Measurements from ENCODE around the gene PATL2.
"Not testable (repeated sequence)": the region's sequence is repeated elsewhere in the genome, so short reads cannot be mapped to it uniquely, and the experiment has no call there.

The PATL2 gene

DNA sequence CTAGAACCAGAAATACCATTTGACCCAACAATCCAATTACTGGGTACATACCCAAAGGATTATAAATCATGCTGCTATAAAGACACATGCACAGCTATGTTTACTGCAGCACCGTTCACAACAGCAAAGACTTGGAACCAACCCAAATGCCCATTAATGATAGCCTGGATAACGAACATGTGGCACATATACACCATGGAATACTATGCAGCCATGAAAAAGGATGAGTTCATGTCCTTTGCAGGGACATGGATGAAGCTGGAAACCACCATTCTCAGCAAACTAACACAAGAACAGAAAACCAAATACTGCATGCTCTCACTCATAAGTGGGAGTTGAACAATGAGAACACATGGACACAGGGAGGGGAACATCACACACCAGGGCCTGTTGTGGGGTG lies 21.8 kb downstream of the PATL2 start:
- DNase-seq, result not testable (repeated sequence)

DNA sequence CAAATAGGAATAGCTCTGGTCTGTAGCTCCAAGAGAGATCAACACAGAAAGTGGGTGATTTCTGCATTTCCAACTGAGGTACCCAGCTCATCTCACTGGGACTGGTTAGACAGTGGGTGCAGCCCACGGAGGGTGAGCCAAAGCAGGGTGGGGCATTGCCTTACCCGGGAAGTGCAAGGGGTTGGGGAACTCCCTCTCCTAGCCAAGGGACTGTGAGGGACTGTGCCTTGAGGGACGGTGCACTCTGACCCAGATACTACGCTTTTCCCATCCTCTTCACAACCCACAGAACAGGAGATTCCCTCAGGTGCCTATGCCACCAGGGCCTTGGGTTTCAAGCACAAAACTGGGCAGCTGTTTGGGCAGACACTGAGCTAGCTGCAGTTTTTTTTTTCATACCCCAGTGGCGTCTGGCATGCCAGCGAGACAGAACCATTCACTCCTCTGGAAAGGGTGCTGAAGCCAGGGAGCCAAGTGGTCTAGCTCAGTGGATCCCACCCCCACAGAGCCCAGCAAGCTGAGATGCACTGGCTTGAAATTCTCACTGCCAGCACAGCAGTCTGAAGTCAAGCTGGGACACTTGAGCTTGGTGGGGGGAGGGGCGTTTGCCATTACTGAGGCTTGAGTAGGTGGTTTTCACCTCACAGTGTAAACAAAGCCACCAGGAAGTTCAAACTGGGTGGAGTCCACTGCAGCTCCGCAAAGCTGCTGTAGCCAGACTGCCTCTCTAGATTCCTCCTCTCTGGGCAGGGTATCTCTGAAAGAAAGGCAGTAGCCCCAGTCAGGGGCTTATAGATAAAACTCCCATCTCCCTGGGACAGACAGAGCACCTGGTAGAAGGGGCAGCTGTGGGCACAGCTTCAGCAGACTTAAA lies 28.1 kb downstream of the PATL2 start:
- DNase-seq, result peak; percentile 12

DNA sequence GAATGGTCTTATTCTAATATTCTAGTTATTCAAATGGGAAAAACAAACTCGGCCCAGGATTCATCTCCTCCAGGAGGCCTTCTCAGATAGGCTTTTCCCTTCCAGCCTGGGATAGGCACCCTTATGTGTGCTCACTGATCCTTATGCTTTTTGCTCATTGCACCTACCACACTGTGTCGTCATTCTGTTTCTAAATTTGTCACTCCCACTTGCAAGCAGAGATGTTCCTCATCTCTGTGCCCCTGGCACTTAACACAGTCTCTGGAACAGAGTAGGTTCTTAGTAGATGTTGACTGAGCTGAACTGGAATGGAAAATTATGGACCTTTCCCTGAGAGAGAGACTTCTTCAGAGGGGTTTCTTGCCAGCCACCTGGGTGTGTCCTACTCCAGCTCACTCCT lies 28.9 kb downstream of the PATL2 start:
- DNase-seq, result no peak

DNA sequence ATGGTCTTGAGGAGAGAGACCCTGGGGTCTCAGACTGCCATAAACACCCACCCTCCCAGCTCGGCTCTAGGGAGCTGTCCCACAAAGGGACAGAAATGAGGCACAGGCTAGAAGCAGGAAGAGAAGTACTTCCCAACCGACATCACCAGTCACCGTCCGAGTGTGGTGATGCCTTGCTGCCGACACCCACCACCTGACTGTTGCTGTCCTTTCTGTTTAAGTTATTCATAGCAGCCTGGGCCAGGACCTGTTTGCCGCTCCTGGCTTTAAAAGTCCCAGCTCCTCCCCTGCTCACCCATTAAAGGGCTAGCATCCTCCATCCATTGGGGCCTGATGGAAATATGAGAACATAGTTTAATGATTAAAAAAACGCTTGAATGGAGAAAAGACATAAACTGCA lies 34.4 kb downstream of the PATL2 start:
- DNase-seq, result no peak

DNA sequence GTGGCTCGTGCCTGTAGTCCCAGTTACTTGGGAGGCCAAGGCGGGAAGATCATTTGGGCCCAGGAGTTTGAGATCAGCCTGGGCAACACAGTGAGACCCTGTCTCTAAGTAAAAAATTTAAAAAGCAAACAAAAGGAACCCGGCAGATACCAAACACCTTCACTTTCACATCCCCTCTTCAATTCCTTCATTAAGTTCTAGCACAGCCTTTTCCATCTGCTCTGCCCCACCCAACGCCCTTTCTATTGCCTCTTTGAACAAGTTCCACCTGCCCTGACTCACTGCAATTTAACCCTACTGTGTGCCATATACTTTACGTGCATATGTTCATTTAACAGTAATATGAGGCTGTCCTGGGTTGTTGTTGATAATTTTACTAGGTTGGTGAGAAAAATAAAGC lies 35.2 kb downstream of the PATL2 start:
- DNase-seq, result no peak

DNA sequence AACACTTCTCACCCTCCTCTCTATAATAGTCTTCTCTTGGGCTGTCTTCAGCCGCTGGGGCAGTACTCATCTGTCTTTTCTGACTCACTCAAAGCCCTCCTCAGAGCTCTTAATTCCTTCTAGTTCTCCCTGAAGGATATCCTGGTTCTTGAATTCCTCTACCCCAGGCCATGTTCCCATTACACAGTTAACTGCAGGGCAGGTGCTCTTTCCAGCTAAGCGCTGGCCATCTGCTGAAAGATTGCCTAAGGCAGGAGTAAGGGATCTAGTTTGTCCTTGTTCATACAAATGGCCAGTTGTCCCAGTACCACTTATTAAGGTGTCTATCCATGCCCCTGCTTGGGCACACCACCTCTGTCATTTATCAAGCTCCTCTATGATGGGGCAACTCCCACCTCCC lies 37.5 kb downstream of the PATL2 start:
- no peak for DNase-seq

DNA sequence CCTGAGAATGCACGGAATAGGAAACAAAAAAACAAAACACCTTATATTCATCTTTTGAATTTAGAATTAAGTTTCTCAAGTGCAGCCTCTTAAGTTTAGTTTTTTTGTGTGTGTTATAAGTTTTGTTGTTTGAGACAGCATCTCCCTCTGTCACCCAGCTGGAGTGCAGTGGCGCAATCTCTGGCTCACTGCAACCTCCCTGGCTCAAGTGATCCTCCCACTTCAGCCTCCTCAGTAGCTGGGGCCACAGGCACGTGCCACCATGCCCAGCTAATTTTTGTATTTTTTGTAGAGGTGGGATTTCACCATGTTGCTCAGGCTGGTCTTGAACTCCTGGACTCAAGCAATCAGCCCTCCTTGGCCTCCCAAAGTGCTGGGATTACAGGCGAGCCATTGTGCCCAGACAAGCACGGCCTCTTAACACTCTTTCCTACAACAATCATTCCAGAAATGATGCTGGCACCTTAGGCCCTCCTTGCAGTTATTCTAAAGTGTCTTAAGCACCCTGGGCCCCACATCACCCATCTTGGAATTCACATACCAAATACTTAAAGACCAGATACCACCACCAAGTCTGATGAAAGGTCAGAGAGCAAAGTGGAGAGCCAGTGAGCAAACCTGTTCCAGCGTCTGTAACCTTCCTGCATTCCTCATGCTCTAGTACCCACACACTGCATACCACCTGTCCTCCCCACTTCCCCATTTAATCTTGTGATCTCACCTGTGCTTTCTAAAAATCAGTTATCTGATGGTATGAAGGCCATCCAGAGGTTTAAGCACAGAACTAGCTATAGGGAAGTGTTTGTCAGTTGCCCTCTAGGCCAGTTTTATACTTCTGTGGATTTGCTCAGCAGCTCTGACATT lies 40.8 kb downstream of the PATL2 start:
- DNase-seq, result no peak

DNA sequence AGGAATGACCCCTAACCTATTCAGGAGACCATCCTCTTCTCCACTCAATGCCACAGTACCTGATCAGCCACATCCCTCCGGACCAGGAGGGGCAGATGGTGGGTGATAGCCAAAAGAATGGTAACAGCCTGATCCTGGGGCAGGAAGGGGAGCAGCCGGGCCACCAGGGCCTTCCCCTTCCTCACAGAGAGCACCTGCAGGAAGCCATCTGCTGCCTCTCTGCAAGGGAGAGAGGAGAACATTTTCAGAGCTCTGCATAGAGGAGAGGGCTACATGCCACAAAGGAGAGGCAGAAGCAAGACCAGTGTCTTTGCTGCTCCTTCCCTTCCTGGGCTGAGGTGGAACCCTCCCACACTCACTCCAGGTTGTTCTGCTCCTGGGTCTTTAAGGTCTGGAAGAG lies 42.2 kb downstream of the PATL2 start:
- DNase-seq, result no peak

DNA sequence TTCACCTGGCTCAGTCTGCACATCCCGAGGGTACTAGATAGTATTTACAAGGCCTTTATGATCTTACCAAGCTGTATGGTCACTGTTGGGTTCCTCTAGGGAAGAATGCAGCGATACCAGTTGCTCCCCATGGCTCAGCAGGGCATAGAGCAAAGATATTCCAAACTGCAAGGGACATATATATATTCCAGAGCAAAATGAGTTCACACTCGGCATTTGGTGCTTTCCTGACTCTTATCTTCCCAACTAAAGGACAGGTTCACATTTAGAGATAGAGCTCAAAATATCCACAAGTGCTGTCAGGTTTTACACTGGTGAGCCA lies 44.1 kb downstream of the PATL2 start:
- no peak for DNase-seq

DNA sequence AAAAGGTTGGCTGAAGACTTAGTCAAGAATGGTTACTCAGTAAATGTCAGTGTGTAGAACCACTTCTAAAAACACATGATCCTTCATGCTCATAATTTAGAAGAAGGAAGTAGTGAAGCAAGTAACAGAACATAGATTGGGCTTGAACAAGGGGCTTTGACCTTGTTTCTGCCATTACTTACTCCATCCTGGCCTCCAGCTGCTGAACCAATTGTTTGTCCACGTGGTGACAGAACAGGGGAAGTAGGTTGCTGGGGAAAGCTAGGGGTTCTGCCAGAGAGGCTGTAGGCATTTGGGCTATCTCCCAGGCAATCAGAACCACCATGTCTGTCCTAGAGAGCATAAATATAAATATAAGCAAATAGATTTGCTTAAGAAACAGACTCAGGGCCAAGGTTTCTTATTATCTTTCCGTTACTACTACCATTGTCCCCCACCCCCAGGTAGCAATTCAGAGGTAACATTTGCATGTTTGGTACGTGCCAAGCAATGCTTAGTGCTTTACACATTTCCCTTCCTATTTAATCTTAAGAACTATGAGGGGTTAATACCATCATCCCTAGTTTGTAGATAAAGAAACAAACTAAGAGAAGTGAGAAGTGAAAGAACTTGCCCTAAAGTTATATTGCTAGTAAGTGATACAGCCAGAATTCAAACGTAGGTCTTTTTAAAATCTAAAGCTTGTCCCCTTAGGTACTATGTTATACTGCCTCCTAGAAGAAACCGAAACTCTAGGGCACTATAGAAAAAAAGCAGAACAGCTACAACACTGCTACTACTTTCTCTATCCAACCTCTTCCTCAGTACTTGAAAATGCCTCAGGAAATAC lies 44.7 kb downstream of the PATL2 start:
- DNase-seq, result no peak

DNA sequence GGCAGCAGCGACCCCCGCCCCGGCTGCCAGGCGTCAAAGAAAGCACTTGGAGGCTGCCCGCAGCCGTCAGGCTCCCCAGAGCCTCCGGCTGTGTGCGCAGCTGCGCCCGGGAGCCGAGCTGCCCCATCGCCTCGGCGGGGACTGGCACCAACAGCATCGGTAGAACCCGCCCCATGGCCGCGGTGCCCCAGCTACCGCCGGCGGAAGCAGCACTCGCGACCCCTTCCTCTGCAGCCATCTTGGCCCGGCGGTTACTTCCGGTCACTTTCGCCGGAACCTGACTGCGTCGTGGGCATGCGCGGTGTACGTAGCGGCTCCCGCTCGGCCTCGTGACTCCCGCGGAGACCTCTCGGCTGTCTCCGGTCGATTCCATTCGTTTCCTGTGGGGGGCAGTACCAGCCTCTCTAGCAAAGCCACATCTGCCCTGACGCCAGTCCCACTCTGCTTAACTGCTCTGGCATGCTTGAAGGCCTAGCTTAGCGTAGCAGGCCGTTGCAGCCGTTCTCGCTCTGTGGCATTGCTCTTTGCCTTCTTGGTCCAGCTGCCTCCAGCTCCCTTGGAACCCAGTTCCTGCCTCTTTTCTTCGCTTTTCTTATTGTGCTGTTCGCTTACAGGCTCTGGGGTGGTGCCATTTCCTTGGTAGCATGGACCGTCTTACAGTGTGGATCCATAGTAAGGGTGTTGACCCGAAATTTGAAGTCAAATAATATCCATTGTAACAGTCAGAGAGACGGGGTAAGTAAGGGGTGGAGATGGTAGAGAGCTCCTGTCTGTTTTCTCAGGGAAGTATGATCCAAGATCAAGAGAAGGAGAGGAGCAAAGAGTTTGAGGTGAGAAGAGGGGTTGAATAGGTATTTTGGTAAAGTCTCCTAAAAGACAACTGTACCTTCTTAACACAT lies 47.5 kb downstream of the PATL2 start, which contains the start of gene SPG11:
TSS of gene SPG11 (minus strand) at position 253 of the 899 bp plus-strand sequence. CDS start at position 238, 15 bp downstream.
- peak; percentile 93 for DNase-seq

DNA sequence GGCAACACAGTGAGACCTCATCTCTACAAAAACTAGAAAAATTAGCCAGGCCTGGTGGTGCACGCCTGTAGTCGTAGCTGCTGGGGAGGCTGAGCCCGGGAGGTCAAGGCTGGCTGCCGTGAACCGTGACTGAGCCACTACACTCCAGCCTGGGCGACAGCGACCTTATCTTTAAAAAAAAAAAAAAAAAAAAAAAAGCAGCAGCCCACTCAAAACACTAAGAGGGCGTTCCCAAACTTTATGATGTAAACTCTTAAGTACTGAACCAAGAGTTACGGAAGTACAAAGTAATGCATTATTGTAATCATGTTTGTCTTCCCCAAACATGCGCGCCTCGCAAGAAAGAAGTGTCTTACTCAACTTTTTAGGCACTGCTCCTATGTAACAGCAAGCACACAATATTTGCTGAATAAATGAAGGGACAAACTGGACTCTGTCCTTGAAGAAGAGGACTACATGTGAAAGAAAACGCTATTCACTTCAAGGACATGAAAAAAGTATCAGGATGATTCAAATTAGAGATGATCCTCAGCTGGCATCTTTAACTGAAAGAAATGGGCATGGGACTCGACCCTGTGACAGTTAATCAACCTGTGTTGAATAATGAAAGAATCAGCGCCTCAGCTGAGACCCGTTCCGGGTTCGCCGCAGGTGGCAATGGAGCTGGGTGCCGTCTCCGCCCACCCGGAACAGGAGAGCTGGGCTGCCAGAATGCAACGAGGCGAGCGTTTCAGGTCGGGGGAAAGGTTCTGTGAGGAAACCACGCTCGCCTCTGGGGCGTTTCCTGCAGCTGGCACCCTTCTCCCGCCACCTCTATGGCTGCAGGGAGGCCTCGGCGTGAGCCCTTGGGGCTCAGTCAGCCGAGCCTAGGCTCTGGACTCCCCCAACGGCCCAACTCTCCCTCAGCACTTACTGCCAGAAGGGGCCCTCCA lies 48.4 kb downstream of the PATL2 start:
- peak; percentile 30 for DNase-seq

DNA sequence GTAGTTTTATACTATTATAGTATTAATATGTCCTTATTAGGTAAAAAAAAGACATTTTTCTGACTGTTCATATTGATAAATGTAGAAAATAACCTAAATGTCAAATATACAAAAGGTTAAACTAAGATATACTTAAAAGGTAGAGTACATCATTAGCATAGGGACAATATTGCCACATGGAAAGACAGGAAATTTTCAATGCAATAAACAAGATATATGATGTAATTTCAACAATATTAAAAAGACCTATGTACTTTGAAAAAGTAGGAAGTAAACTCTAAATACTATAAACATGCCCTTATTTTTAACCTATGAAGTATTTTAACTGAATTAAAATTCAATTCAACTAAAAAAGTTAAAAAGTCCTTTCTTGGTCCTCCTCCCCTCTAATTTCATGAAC lies 49.5 kb downstream of the PATL2 start:
- no peak for DNase-seq

DNA sequence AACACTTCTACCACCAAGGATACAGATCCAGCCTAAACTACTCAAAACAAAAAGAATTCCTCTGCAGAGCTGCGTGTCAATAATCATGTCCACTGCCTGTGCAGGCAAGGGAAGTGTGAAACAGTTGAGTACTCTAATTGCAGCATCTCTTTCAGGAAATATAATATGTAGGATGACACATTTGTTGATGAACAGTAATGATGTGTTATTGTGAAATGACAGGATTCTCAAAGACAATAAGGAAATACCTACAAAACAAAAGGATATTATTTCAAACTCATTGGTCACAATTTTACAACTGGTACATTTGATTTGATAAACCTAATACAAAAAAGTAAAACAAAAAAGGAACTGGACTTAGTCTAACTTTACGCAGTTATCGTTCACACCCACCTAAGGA lies 52.1 kb downstream of the PATL2 start:
- no peak for DNase-seq

DNA sequence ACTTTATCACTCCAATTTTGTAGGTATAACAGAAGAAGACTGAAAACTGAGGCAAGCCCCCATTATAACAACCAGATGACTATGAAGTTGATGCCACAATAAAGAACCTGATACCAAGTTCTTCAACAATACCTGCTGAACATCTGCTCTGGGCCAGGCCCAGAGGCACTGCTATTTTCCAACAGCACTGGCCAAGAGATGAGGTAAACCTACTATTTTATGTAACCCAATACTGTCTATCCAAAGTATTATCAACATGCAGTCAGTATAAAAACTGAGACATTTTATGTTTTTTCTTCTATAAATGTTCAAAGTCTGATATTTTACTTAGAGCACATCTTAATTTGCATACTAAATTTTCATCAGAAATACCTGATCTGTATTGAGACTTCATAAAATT lies 53.7 kb downstream of the PATL2 start:
- no peak for DNase-seq

DNA sequence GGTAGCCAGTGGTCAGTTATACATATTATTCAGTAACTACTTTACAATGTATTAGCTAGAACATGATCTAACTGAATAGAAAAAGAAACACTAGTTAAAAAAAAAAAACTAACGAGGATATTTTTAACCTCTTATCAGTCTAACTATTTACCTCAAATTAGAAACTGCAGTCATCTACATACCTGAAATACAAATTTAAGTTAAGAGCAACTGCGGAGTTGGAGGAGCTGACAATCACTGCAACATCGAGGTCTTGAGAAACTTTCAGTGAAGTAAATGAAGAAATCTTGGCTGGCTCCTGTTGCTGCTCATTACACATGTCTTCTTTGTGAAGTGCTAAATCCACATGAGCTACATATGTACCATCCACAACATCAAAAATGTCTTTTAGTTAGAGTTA lies 54.2 kb downstream of the PATL2 start:
- no peak for DNase-seq

DNA sequence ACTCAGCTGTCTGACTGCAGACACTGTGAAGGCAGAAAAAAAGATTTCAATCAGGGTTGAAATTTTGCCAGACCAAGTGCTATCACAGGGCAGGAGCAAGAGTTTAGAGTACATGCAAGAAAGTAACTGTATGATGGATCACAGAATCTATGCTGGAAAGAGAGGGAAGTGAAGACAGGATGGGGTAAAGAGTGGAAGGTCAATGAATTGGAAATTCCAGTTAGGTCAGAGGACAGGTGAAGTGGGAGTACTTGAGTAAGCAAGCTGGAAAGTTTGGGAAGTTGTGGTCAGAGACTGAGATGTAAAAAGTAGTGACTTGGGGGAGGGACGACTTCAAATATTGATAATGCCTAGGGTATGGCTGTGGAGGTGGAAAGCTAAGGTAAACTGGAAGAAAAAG lies 54.8 kb downstream of the PATL2 start:
- DNase-seq, result no peak

DNA sequence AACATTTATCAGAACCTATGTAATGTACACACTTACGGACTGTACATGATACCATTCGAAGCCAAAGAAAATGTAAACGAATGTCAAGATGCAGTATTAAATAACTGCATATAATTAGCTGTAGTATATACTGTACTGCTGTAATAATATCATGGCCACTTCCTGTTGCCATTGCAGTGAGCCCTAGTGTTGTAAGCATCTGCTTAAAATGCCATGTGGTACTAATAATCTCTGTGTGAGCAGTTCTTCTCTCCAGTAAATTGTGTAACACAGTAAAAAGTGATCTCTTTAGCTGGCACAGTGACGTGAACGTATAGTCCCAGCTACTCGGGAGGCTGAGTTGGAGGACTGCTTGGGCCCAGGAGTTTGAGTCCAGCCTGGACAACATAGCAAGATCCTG lies 56.3 kb downstream of the PATL2 start:
- no peak for DNase-seq

DNA sequence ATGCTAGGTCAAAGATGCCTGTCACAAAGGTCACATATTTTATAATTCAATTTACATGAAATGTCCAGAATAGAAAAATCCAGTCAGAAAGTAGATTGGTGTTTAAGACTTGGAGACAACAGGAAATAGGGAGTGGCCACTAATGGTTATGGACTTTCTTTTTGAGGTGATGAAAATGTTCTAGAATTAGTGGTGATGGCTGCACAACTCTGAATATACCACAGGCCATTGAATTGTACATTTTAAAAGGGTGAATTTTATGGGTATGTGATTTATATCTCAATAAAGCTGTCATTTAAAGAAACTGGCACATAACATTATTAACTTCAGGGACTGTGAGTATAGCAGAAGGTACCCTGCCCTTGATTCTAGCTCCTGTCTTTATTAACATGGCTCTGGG lies 63.5 kb downstream of the PATL2 start:
- DNase-seq, result no peak

DNA sequence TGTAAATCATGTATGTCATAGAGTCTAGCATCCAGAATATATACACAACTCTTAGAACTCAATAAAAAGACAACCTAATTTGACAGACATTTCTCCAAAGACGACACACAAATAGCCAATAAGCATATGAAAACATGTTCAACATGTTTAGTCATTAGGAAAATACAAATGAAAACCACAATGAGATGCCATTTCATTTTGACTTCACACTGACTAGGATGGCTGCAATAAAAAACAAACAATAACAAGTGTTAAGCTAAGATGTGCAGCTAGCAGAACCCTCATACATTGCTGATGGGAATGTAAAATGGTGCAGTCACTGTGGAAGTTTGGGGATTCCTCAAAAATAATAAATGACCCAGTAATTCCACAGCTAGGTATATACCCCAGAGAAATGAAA lies 64.1 kb downstream of the PATL2 start:
- no peak for DNase-seq

DNA sequence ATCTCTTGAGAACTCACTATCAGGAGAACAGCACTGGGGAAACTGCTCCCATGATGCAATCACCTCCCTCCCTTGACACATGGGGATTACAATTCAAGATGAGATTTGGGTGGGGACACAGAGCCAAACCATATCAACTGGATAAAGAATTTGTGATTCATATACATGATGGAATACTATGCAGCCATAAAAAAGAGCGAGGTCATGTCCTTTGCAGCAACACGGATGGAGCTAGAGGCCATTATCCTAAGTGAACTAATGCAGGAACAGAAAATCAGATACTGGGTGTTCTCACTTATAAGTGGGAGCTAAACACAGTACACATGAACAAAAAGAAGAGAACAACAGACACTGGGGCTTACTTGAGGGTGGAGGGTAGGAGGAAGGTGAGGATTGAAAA lies 64.7 kb downstream of the PATL2 start:
- no peak for DNase-seq

Measured in NCI-H2107 (cell line).